Activated naive CD4-positive, alpha-beta T cell treated with anti-CD3 and anti-CD28 coated beads, Interleukin-2, amount 50 U/mL, for 16 hours (primary cell): ENCODE data around the gene HLA-DRA.

Source experiments
- DNase-seq: peaks from one replicate; pipeline ENCODE4 v3.0.0-alpha.2; 2020

HLA-DRA gene

GRCh38 chr6:32439602-32440214, at the start of gene HLA-DRA:
Gene HLA-DRA (plus strand): TSS chr6:32439887. CDS start chr6:32439951, 64 bp downstream.
- DNase-seq: no peak

GRCh38 chr6:32391505-32391904, 48.2 kb upstream of the HLA-DRA start:
- DNase-seq: no peak

GRCh38 chr6:32393665-32394420, 45.8 kb upstream of the HLA-DRA start:
- DNase-seq: no peak

- no peak for DNase-seq
These were observed 43.7 kb upstream of the HLA-DRA start for GRCh38 chr6:32396028-32396427.

- DNase-seq: no peak
These were observed 42.3 kb upstream of the HLA-DRA start for GRCh38 chr6:32397252-32397920.

- DNase-seq: no peak
These were observed 38.3 kb upstream of the HLA-DRA start for GRCh38 chr6:32401284-32401963.

- DNase-seq: no peak
These were observed 36.9 kb upstream of the HLA-DRA start for GRCh38 chr6:32402812-32403211.

GRCh38 chr6:32405656-32406055, 34.0 kb upstream of the HLA-DRA start:
- DNase-seq: no peak

GRCh38 chr6:32406197-32406596, 33.5 kb upstream of the HLA-DRA start:
- no peak for DNase-seq

GRCh38 chr6:32406857-32407256, 32.8 kb upstream of the HLA-DRA start, which contains the start of gene BTNL2:
Gene BTNL2 (minus strand): TSS chr6:32407181. CDS start chr6:32407123, 58 bp downstream.
- no peak for DNase-seq

- no peak for DNase-seq
These were observed 28.8 kb upstream of the HLA-DRA start for GRCh38 chr6:32410906-32411305.

- DNase-seq: no peak
These were observed 27.9 kb upstream of the HLA-DRA start for GRCh38 chr6:32411566-32412327.

- peak; percentile 85 for DNase-seq
These were observed 26.1 kb upstream of the HLA-DRA start for GRCh38 chr6:32413427-32414047.

- DNase-seq: peak; percentile 79
These were observed 24.1 kb upstream of the HLA-DRA start for GRCh38 chr6:32415521-32416019.

GRCh38 chr6:32416036-32416435, 23.7 kb upstream of the HLA-DRA start:
- no peak for DNase-seq

- DNase-seq: no peak
These were observed 14.9 kb upstream of the HLA-DRA start for GRCh38 chr6:32424589-32425300.

GRCh38 chr6:32426338-32426737, 13.3 kb upstream of the HLA-DRA start:
- DNase-seq: no peak

GRCh38 chr6:32427218-32427617, 12.5 kb upstream of the HLA-DRA start:
- no peak for DNase-seq

GRCh38 chr6:32427934-32428474, 11.7 kb upstream of the HLA-DRA start:
- DNase-seq: no peak

GRCh38 chr6:32430179-32430578, 9.5 kb upstream of the HLA-DRA start:
- no peak for DNase-seq

- DNase-seq: no peak
These were observed 8.5 kb upstream of the HLA-DRA start for GRCh38 chr6:32431142-32431541.
